NCI-H2081 treated with DMSO at 0.1 percent for 48 hours (cell line): Measurements from ENCODE around the gene ZNF883.

Experiments
- DNase-seq: peaks from one replicate; lab custom pipeline; 2025; lab: John Stamatoyannopoulos, UW

ZNF883 gene

DNA sequence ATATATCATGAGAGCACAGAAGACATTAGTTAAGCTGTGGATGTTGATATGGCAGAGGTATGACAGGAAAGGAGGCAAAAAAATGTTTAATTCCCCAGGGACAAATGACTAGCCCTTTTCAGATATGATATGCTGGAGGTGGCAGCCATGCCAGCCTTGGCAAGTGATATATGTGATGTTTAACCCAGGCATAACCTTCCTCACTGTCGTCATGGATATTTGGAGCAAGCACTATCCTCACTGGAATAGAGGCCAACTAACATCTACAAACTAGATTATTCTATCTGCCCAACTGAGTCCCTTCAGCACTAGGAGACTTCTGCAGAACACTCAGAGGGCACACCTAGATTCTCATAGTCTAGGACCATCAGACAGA is 94.0 kb downstream of the ZNF883 start:
- DNase-seq = no peak

DNA sequence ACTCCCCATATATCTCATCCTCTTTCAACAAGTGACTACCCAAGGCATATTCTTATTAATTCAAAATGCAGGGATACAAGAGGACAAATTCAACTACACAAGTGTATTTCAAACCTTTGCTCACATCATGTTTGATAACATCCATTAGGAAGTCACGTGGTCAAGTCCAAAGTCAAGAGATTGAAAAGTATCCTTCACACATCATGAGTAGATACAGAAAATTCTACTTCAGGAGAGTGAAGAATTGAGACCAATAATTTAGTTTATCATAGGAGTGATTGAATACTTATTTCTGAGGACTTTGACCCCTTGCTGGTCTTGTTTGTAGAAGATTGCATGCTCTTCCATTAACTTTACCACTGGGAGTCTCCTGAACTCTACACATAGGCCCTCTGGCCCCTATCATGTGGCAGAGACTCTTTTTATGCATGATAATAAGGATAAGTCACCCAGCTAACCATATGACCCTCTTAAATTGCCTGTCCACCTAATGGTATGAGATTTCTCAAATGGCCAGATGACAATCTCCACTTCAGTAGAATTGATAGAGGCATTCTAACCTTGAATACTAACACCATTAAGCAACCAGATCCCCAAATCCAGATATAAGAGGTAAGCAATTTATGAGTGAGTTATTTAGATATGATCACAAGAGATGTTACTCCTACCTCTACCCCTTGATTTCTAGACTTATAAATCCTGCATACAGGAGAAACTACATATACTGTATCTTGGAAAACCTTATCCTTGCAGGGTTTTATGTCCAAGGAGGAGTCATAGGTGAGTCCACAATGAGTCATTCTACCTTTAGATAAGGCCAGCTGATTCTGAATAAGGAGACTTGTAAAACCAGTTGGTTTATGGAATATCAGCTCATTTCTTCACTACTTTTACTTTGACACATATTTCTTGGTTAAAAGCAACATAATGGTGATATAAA is 94.7 kb downstream of the ZNF883 start:
- DNase-seq = no peak

DNA sequence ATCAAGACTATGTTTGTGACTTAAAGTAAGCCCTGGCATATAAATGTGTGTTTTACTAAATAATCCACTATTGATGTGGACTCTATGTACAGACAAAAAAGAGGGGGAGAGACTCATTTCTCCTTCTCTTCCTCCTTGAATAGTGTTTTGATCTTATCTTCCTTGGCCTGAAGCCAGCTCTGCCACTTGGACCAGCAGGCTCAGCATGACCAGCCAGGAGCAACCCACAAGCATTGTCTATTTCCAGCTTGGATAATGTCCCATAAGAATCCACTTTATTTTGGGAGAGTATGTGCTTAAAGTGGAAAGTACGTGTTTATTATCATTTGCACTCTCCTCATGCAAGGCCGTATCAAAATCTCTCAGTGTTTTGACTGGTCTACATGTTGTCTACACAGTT is 97.5 kb downstream of the ZNF883 start:
- DNase-seq = no peak

DNA sequence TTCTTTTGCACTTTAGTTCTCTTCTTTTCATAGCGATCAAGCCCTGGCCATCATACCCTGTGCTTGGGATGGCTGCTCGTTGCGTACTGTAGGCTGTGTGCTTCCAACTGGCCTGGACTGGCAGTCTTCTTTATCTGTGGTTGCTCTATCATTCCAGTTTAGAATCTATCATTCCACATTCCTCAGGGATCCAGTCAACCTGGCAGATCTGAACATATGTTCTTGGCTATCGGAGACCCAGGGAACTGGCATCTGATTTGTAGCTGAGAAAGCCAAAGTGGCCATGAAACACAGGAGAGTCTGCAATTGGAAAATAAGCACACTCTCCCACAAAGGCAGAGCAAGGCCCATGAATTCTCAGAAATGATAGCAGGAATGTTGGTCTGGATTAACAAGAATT is 98.7 kb downstream of the ZNF883 start:
- DNase-seq = no peak

DNA sequence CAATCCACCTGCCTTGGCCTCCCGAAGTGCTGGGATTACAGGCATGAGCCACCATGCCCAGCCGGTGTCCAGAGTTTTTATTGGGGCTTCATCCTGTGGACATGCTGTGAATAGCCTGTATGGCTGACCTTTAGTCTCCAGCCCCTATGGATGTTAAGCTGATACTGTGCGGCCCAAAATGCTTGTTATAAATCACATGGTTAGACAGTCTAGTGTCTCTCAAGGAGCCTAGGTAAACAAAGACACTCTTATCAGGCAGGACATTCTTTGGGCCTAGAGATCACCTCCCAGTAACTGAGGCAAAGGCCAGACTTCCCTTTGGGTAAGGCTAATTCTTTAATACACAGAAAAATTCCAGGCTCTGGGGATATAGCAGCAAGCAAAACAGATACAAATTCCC is 99.4 kb downstream of the ZNF883 start:
- DNase-seq = no peak

DNA sequence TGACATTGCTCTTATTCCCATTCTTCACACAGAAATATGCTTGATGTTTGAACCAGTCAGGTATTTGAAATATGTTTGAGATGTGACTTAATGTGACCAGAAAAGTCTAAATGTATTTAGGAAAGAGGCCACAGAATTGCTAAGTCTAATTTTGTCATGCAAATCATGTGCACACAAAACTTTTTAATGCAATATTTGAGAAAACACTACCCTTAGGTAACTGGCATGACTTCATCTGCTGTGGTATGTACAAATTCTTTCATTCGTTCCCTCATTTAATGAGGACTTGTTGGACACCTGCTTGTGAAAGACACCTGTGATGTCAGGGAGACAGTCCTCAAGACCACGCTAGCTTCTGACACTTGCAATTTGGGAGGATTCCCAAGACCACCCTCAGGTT is 100.3 kb downstream of the ZNF883 start:
- DNase-seq = no peak
